NOMO-1 treated with DMSO at 0.1 percent for 48 hours (cell line): ENCODE measurements around the gene DNAH6.
"Not testable (repeated sequence)": the region's sequence is repeated elsewhere in the genome, so short reads cannot be mapped to it uniquely, and the experiment has no call there.

Experiments
- DNase-seq: peaks from one replicate; lab custom pipeline; 2025; ENCODE audit not compliant: unreplicated experiment; lab: John Stamatoyannopoulos, UW

The DNAH6 gene

GRCh38 chr2:84748341-84748740, 232.0 kb downstream of the DNAH6 start:
- DNase-seq: no peak

DNA sequence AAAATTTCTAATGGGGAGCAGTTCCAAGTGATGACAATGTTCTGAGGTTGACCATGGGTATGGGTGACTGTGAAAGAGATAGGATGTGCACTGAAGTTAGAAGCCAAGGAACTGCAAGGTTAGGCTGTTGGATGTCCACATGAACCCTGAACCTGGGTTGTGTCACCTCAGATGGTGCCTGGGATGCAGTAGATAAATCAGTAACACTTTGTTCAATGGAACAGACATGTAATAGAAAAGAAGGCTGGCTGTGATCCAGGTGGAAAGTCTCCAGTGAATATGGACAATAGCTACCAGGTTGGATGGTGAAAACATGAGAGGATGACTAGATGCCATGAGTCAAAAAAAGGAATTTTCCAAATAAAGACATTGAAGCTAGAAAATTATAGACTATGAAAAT, 233.1 kb downstream of the DNAH6 start:
- DNase-seq: no peak

DNA sequence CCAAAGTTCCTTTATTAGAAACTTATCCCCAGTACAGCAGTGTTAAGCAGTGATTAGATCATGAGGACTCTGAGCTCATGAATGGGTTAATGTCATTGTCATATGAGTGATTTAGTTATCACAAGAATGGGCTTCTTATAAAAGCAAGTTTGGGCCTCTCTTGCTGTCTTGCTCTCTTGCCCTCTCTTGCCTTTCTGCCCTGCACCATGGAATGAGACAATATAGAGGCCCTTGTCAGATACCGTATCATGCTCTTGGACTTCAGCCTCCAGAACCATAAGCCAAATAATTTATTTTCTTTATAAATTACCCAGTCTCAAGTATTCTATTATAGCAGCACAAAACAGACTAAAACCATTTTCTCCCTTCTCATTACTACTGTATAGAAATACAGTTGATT, 238.8 kb downstream of the DNAH6 start:
- no peak for DNase-seq

GRCh38 chr2:84757648-84758047, 241.3 kb downstream of the DNAH6 start:
- no peak for DNase-seq

- DNase-seq: no peak
Measured at GRCh38 chr2:84766791-84767190, 250.5 kb downstream of the DNAH6 start.

GRCh38 chr2:84768840-84769239, 252.5 kb downstream of the DNAH6 start:
- DNase-seq: no peak

DNA sequence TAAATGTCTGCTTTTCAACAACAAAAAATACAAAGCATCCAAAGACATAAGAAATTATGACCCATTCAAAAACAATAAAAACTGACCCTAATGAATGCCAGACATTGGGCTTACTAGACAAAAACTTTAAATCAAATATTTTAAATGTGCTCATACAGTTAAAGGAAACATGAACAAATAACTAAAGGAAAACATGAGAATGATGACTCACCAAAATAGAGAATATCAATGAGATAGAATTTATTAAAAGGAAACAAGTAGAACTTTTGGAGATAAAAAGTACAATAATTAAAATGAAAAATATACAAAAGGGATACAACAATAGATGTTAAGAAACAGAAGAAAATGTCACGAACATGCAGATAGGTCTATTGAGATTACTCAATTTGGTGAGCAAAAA, 254.0 kb downstream of the DNAH6 start:
- no peak for DNase-seq

DNA sequence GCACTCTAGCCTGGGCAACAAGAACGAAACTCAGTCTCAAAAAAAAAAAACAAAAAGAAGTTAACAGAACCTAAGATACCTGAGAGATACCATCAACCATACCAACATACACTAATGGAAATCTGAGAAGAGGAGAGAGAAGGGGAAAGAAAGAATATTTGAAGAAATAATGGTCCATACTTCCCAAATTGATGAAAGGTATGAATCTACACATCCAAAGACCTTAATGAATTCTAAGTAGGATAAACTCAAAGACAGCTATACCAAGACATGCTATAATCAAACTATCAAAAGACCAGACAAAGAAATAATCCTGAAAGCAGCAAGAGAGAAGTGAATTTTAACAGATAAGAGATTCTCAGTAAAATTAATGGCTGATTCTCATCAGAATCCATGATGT, 255.0 kb downstream of the DNAH6 start:
- DNase-seq: no peak

DNA sequence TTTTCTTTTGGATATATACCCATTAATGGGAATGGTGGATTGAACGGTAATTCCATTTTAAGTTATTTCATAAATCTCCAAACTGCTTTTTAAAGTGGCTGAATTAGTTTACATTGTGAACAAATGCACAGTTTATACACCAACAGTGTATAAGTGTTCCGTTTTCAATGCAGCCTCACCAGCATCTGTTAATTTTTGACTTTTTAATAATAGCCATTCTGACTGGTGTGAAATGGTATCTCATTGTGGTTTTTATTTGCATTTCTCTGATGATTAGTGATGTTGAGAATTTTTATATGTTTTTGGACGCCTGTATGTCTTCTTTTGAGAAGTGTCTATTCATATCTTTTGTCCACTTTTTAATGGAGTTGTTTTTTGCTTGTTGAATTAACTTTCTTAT, 257.3 kb downstream of the DNAH6 start:
- DNase-seq: not testable (repeated sequence)

GRCh38 chr2:84776011-84776410, 259.7 kb downstream of the DNAH6 start:
- DNase-seq: no peak

- DNase-seq: no peak
Measured at GRCh38 chr2:84778911-84779690, 262.8 kb downstream of the DNAH6 start.

DNA sequence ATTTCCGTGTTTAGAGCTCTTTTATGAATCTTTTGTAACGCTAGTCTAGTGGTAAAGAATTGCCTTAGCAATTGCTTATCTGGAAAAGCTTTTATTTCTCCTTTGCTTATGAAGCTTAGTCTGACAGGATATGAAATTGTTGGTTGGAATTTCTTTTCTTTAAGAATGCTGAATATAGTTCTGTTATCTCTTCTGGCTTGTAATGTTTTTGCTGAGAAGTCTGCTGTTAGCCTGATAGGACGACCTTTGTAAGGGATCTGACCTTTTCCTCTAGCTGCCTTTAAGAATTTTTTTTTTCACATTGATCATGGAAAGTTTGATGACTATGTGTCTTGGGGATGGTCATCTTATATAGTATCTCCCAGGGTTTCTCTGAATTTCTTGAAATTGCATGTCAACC, 263.5 kb downstream of the DNAH6 start:
- DNase-seq: no peak

DNA sequence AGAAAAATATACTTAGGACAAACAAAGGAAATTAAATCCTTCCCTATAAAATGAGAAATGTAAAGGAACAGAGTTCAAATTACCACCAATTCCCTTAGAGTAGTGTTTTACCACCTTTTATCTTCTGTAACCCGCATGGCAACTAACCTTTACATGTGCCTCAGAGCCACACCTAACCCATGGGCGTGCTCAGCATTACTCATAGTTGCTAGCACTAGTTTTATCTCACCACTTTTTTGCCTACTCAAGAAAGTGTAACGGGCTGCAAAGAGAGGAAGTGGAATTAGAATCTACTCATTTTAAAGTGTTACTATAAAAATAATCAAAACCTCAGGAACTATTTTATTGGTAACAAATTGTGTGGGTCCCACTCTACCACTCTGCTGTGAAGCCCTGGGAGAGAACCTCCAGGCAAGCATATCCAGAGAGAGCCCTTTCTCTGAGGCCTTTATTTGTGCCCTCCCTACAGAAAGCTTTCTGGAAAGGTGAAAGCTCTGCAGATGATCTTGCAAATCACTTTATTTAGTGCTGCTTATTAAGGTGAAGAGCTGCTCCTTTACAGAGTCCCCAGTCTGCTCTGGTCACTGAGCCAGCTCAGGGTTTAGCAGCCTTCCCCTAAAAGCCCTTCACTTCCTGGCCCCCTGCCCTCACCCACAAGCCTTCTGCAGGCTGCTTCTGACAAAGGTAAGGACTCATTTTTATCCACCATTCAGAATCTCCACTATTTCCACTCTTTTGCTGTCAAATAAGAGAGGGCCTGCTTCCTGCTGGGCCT, 265.8 kb downstream of the DNAH6 start:
- peak; percentile 4 for DNase-seq

- no peak for DNase-seq
Measured at GRCh38 chr2:84782717-84783442, 266.6 kb downstream of the DNAH6 start.

- no peak for DNase-seq
Measured at GRCh38 chr2:84785950-84786349, 269.7 kb downstream of the DNAH6 start.

DNA sequence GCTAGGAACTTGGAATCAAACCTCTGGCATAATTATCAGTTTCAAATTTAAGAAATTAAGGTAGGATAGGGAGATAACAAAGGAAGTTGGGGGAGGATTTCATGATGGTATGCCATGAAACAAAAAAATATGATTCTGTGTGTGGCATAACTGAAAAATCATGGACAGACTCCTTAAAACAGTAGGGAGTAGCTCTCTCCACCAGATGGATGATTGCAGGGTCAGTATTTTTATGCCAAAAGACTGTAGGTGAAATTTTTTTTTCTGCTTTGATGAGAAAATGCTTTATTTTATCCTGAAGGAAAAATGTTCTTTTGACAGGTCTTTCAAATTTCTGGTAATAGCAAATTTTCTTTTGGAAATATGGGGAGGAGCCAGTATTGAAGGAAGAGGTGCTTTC, 270.3 kb downstream of the DNAH6 start:
- DNase-seq: no peak

DNA sequence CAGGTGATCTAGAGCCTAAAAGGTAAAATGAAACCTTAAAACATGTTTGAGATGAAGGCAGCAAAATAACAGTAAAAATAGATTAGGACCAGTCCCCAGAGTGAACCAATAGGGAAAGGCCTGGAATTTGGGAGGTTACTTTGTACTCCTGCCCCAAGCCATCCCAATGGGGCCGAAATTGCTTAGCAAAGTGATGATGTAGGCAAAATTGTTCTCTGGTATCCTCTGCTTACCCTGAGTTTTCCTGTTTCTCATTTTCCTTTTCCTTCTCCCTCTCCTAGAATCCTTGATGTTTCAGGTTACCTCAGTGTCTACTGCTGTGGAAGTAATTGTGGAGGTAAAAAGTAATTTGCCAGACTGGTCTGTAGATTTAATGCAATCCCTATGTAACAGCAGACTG, 271.7 kb downstream of the DNAH6 start:
- DNase-seq: no peak

GRCh38 chr2:84788498-84788897, 272.2 kb downstream of the DNAH6 start:
- DNase-seq: no peak

- no peak for DNase-seq
Measured at GRCh38 chr2:84792856-84793522, 276.7 kb downstream of the DNAH6 start.

GRCh38 chr2:84793641-84794040, 277.3 kb downstream of the DNAH6 start:
- DNase-seq: no peak

GRCh38 chr2:84796798-84797197, 280.5 kb downstream of the DNAH6 start:
- no peak for DNase-seq
